Breast epithelium (tissue), 3 donors: ENCODE measurements around the gene NCR2.

Source experiments
- CTCF ChIP-seq, 3 donors: fragments of 450-650 bp; IDR thresholded peaks; one replicate each; pipeline ENCODE4 v1.5.1; 2016 to 2017; ENCODE audit warnings: antibody characterized with exemption in 3 of 3, mild to moderate bottlenecking in 3 of 3, moderate library complexity in 3 of 3
- POLR2A ChIP-seq: fragments of 450-650 bp; IDR thresholded peaks from one replicate; pipeline ENCODE4 v1.6.1; 2016; ENCODE audit warnings: antibody characterized with exemption, mild to moderate bottlenecking, moderate library complexity

GRCh38 chr6:41342241-41342640, 6.8 kb downstream of the NCR2 start:
- TF ChIP-seq CTCF (IDR thresholded peaks at IDR 0.05) (no peak), POLR2A (no peak)
